OCI-LY7 (cell line): Measurements from ENCODE around the gene ACAP1.

ENCODE experiments used
- CTCF ChIP-seq: fragments of 200-600 bp; sonication (generic); conservative IDR thresholded peaks from 2 replicates; pipeline ENCODE4 v1.5.1; 2014; ENCODE audit warnings: mild to moderate bottlenecking, antibody characterized with exemption, low read length, moderate library complexity, mixed read lengths
- EZH2phosphoT487 ChIP-seq: fragments of 200-600 bp; sonication (generic); IDR thresholded peaks from 2 replicates; pipeline ENCODE4 v1.6.1; 2018; ENCODE audit warnings: low read depth, borderline replicate concordance, mild to moderate bottlenecking, mixed run types, antibody characterized with exemption, low read length, moderate library complexity, mixed read lengths

- TF ChIP-seq CTCF, result no peak
- no peak for TF ChIP-seq EZH2phosphoT487
Measured at GRCh38 chr17:7290685-7291084, 45.6 kb upstream of the ACAP1 start.
